GM12878 (cell line): ENCODE measurements around the gene SLC12A5.

Experiments
- CBX5 ChIP-seq: sonication (generic); IDR thresholded peaks from 2 replicates; pipeline ENCODE4 v1.6.1; 2016; ENCODE audit warnings: low read depth, moderate library complexity, mild to moderate bottlenecking, inconsistent platforms
- CEBPB ChIP-seq, 2 experiments: fragments of 150-350 bp in 1 of 2; IDR thresholded peaks; 2 replicates each; pipeline ENCODE4 v1.6.1; 2012 to 2014; ENCODE audit warnings: low read depth in 2 of 2, low read length in 2 of 2, borderline replicate concordance in 1 of 2, inconsistent platforms in 1 of 2
- CEBPZ ChIP-seq: fragments of 150-350 bp; IDR thresholded peaks from 2 replicates; pipeline ENCODE4 v1.6.1; 2016; ENCODE audit warnings: low read depth, low read length
- CHD1 ChIP-seq: IDR thresholded peaks from 2 replicates; pipeline ENCODE4 v1.6.1; 2012; ENCODE audit warnings: low read depth, low read length, improper control_type of control experiment
- CHD2 ChIP-seq: IDR thresholded peaks from 2 replicates; pipeline ENCODE4 v1.6.1; 2011; ENCODE audit warnings: low read depth, low read length, improper control_type of control experiment, borderline replicate concordance
- CTCF ChIP-seq, 3 experiments: IDR thresholded peaks in 2 of 3; conservative IDR thresholded peaks in 1 of 3; 2 replicates each; pipeline ENCODE4 v1.5.1; 2011; ENCODE audit warnings: low read depth in 3 of 3, low read length in 3 of 3, mild to moderate bottlenecking in 3 of 3, control low read depth in 2 of 3, moderate library complexity in 2 of 3, inconsistent platforms in 1 of 3, mixed read lengths in 1 of 3; ENCODE audit not compliant: control insufficient read depth in 2 of 3, insufficient read depth in 1 of 3; ENCODE audit errors: extremely low read depth in 1 of 3
- DPF2 ChIP-seq: fragments of 450-650 bp; IDR thresholded peaks from 2 replicates; pipeline ENCODE4 v1.6.1; 2017; ENCODE audit warnings: mild to moderate bottlenecking
- HDAC2 ChIP-seq: fragments of 200-600 bp; sonication (generic); IDR thresholded peaks from 2 replicates; pipeline ENCODE4 v1.6.1; 2017
- JUND ChIP-seq: IDR thresholded peaks from 2 replicates; pipeline ENCODE4 v1.6.1; 2012; ENCODE audit warnings: low read depth, mild to moderate bottlenecking, low read length, improper control_type of control experiment, moderate library complexity
- RAD21 ChIP-seq: IDR thresholded peaks from 2 replicates; pipeline ENCODE4 v1.6.1; 2011; ENCODE audit warnings: mild to moderate bottlenecking, low read depth, low read length, moderate library complexity; ENCODE audit not compliant: insufficient read depth
- RFX5 ChIP-seq: IDR thresholded peaks from 2 replicates; pipeline ENCODE4 v1.6.1; 2011; ENCODE audit warnings: low read depth, low read length, improper control_type of control experiment
- TAF1 ChIP-seq: IDR thresholded peaks from 2 replicates; pipeline ENCODE4 v1.6.1; 2011; ENCODE audit warnings: mild to moderate bottlenecking, low read depth, low read length, borderline replicate concordance
- TF ChIP-seq, protein P1 (sequence below): fragments of 450-650 bp; IDR thresholded peaks from 2 replicates; pipeline ENCODE4 v1.6.1; 2017; ENCODE audit warnings: antibody characterized with exemption, mild to moderate bottlenecking, moderate library complexity
- TF ChIP-seq, protein P2 (sequence below): IDR thresholded peaks from 2 replicates; pipeline ENCODE4 v1.6.1; 2011; ENCODE audit warnings: low read depth, mild to moderate bottlenecking, low read length, moderate library complexity, borderline replicate concordance; ENCODE audit errors: extremely low read depth

DNA sequence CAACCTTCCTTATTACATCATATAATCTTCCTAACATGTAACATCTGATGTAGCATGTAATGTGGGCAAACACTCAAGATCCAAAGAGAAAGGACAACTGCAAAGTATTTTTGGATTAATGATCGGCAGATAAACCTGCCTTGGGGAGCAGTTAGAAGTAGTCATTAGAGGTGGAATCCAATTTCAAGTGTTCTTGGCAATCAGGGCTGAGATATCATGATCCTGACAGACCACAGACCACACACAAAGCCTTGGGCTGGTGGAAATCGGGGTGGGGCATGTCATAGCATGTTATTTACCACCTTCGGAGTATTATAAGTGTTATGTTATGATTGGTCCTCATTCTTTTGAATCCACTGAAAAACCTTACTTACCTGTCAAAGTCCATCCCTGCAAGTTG, 44.4 kb downstream of the SLC12A5 start:
- TF ChIP-seq CEBPB (IDR thresholded peaks at IDR 0.05; ENCODE audit: borderline replicate concordance in 1 of 2, low read depth in 2 of 2, low read length in 2 of 2) (no peak), DPF2 (no peak), CTCF (IDR thresholded peaks at IDR 0.05 in 2 of 3, conservative IDR thresholded peaks at IDR 0.05 in 1 of 3; ENCODE audit: control insufficient read depth in 2 of 3, extremely low read depth in 1 of 3, insufficient read depth in 1 of 3, low read depth in 3 of 3, low read length in 3 of 3) (no peak), JUND (no peak), CEBPZ (no peak), HDAC2 (no peak), RAD21 (no peak), CHD1 (no peak), RFX5 (no peak), CBX5 (no peak), TAF1 (no peak), CHD2 (no peak)
- TF ChIP-seq, protein P1, sequence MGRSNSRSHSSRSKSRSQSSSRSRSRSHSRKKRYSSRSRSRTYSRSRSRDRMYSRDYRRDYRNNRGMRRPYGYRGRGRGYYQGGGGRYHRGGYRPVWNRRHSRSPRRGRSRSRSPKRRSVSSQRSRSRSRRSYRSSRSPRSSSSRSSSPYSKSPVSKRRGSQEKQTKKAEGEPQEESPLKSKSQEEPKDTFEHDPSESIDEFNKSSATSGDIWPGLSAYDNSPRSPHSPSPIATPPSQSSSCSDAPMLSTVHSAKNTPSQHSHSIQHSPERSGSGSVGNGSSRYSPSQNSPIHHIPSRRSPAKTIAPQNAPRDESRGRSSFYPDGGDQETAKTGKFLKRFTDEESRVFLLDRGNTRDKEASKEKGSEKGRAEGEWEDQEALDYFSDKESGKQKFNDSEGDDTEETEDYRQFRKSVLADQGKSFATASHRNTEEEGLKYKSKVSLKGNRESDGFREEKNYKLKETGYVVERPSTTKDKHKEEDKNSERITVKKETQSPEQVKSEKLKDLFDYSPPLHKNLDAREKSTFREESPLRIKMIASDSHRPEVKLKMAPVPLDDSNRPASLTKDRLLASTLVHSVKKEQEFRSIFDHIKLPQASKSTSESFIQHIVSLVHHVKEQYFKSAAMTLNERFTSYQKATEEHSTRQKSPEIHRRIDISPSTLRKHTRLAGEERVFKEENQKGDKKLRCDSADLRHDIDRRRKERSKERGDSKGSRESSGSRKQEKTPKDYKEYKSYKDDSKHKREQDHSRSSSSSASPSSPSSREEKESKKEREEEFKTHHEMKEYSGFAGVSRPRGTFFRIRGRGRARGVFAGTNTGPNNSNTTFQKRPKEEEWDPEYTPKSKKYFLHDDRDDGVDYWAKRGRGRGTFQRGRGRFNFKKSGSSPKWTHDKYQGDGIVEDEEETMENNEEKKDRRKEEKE = no peak
- TF ChIP-seq, protein P2, sequence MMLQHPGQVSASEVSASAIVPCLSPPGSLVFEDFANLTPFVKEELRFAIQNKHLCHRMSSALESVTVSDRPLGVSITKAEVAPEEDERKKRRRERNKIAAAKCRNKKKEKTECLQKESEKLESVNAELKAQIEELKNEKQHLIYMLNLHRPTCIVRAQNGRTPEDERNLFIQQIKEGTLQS = no peak
